ENCODE measurements around the gene NRXN2. TPM values are rescaled to one million over a fixed set of nuclear protein-coding genes. Genes with fewer than 3 reads are reported as not detected.

Gene NRXN2
- total and polyA plus RNA-seq, 4 donors: 0.17 to 2.8 (median 1.4) TPM

GRCh38 chr11:64676261-64676615, 46.8 kb downstream of the NRXN2 start:
- H3K27ac ChIP-seq (ENCODE audit: low read depth in 1 of 2, low read length in 2 of 2): no peak overlapping the region
- no peak overlapping the region for H3K9ac ChIP-seq (ENCODE audit: low read depth in 1 of 2, low read length in 2 of 2)
- 76% methylated on average over 2 of the region's 2 CpGs for WGBS
- no peaks in the 10 kb centered on the region for H3K9me3 ChIP-seq (ENCODE audit: control insufficient read depth in 4 of 4, low read length in 3 of 4)
- TF ChIP-seq NR2F2 (IDR thresholded peaks at IDR 0.05) (no peak), TAF1 (conservative IDR thresholded peaks at IDR 0.05) (no peak), HNF4A (conservative IDR thresholded peaks at IDR 0.05) (no peak), CTCF (IDR thresholded peaks at IDR 0.05; ENCODE audit: low read depth, low read length, missing input control) (no peak), EGR1 (IDR thresholded peaks at IDR 0.05; ENCODE audit: low read depth in 2 of 2) (no peak), RXRA (IDR thresholded peaks at IDR 0.05) (no peak)
- peaks cover 2 to 27% (median 18%) of the 10 kb centered on the region in 4 donors for H3K4me1 ChIP-seq (ENCODE audit: control insufficient read depth in 4 of 4, insufficient read depth in 4 of 4, low read length in 3 of 4)
- peaks cover 0 to 11% (median 0%) of the 10 kb centered on the region in 4 donors for H3K27me3 ChIP-seq (ENCODE audit: control insufficient read depth in 4 of 4, insufficient read depth in 4 of 4, low read length in 3 of 4)
- no peak for DNase-seq (ENCODE audit: low spot score)
- H3K4me3 ChIP-seq (ENCODE audit: low read depth in 1 of 3, low read length in 3 of 3): no peak overlapping the region
- H3K36me3 ChIP-seq (ENCODE audit: control insufficient read depth in 4 of 4, insufficient read depth in 3 of 4, low read depth in 1 of 4, low read length in 3 of 4): no peaks in the 10 kb centered on the region

- no peak for DNase-seq (ENCODE audit: low spot score)
- Histone ChIP-seq H3K36me3 (ENCODE audit: control insufficient read depth in 4 of 4, insufficient read depth in 3 of 4, low read depth in 1 of 4, low read length in 3 of 4) (no peaks in the 10 kb centered on the region), H3K4me1 (ENCODE audit: control insufficient read depth in 4 of 4, insufficient read depth in 4 of 4, low read length in 3 of 4) (peaks cover 2 to 27% (median 17%) of the 10 kb centered on the region in 4 donors), H3K9me3 (ENCODE audit: control insufficient read depth in 4 of 4, low read length in 3 of 4) (no peaks in the 10 kb centered on the region), H3K27me3 (ENCODE audit: control insufficient read depth in 4 of 4, insufficient read depth in 4 of 4, low read length in 3 of 4) (peaks cover 0 to 11% (median 0%) of the 10 kb centered on the region in 4 donors), H3K9ac (ENCODE audit: low read depth in 1 of 2, low read length in 2 of 2) (no peak overlapping the region), H3K4me3 (ENCODE audit: low read depth in 1 of 3, low read length in 3 of 3) (no peak overlapping the region), H3K27ac (ENCODE audit: low read depth in 1 of 2, low read length in 2 of 2) (no peak overlapping the region)
- WGBS: 62% methylated on average over 19 of the region's 19 CpGs
- TF ChIP-seq FOXA2 (IDR thresholded peaks at IDR 0.05) (no peak), FOXA1 (IDR thresholded peaks at IDR 0.05) (no peak), GABPA (IDR thresholded peaks at IDR 0.05 in 1 of 2, conservative IDR thresholded peaks at IDR 0.05 in 1 of 2) (no peak), RAD21 (IDR thresholded peaks at IDR 0.05) (no peak), JUND (IDR thresholded peaks at IDR 0.05) (no peak), ATF3 (IDR thresholded peaks at IDR 0.05) (no peak), HNF4G (IDR thresholded peaks at IDR 0.05) (no peak), YY1 (IDR thresholded peaks at IDR 0.05) (no peak), MAX (IDR thresholded peaks at IDR 0.05) (no peak), HNF4A (conservative IDR thresholded peaks at IDR 0.05) (no peak), SP1 (IDR thresholded peaks at IDR 0.05) (no peak)
These were observed 47.3 kb downstream of the NRXN2 start for GRCh38 chr11:64675450-64676260.

- Histone ChIP-seq H3K9ac (ENCODE audit: low read depth in 1 of 2, low read length in 2 of 2) (no peak overlapping the region), H3K36me3 (ENCODE audit: control insufficient read depth in 4 of 4, insufficient read depth in 3 of 4, low read depth in 1 of 4, low read length in 3 of 4) (no peaks in the 10 kb centered on the region), H3K9me3 (ENCODE audit: control insufficient read depth in 4 of 4, low read length in 3 of 4) (no peaks in the 10 kb centered on the region), H3K4me3 (ENCODE audit: low read depth in 1 of 3, low read length in 3 of 3) (no peak overlapping the region), H3K27ac (ENCODE audit: low read depth in 1 of 2, low read length in 2 of 2) (no peak overlapping the region), H3K27me3 (ENCODE audit: control insufficient read depth in 4 of 4, insufficient read depth in 4 of 4, low read length in 3 of 4) (peaks cover 0 to 11% (median 0%) of the 10 kb centered on the region in 4 donors), H3K4me1 (ENCODE audit: control insufficient read depth in 4 of 4, insufficient read depth in 4 of 4, low read length in 3 of 4) (peaks cover 2 to 27% (median 15%) of the 10 kb centered on the region in 4 donors)
- WGBS: 67% methylated on average over 2 of the region's 2 CpGs
- DNase-seq (ENCODE audit: low spot score): no peak
- no peak for TF ChIP-seq HNF4A (conservative IDR thresholded peaks at IDR 0.05)
- TF ChIP-seq TAF1 (conservative IDR thresholded peaks at IDR 0.05): no peak
- TF ChIP-seq ATF3 (IDR thresholded peaks at IDR 0.05): no peak
- TF ChIP-seq JUND (IDR thresholded peaks at IDR 0.05): no peak
- TF ChIP-seq YY1 (IDR thresholded peaks at IDR 0.05): no peak
- no peak for TF ChIP-seq EGR1 (IDR thresholded peaks at IDR 0.05; ENCODE audit: low read depth in 2 of 2)
- TF ChIP-seq NR2F2 (IDR thresholded peaks at IDR 0.05): no peak
- no peak for TF ChIP-seq ZBTB33 (IDR thresholded peaks at IDR 0.05)
- TF ChIP-seq RXRA (IDR thresholded peaks at IDR 0.05): no peak
- TF ChIP-seq CTCF (IDR thresholded peaks at IDR 0.05; ENCODE audit: low read depth, low read length, missing input control): no peak
These were observed 48.2 kb downstream of the NRXN2 start for GRCh38 chr11:64674774-64675173.

All from liver (tissue), 9 donors.